Hepatocyte (in vitro differentiated cells): ENCODE data around the gene ATOH8.

Source experiments
- CTCF ChIP-seq: fragments of 200-600 bp; sonication (generic); IDR thresholded peaks from 2 replicates; pipeline ENCODE4 v1.5.1; 2016; ENCODE audit warnings: antibody characterized with exemption, mild to moderate bottlenecking; ENCODE audit not compliant: poor library complexity
- EZH2 ChIP-seq: fragments of 200-600 bp; sonication (generic); IDR thresholded peaks from 2 replicates; pipeline ENCODE4 v1.6.1; 2016; ENCODE audit warnings: antibody characterized with exemption, mild to moderate bottlenecking, borderline replicate concordance

- TF ChIP-seq CTCF = no peak
- TF ChIP-seq EZH2 = no peak
Observed at GRCh38 chr2:85732467-85733120, 21.2 kb upstream of the ATOH8 start.
